ENCODE data around the gene RRAS.

Gene RRAS

GRCh38 chr19:49593233-49594113, 46.5 kb downstream of the RRAS start:
- peak; percentile 32 for DNase-seq

GRCh38 chr19:49592486-49593232, 47.3 kb downstream of the RRAS start:
- DNase-seq: no peak

GRCh38 chr19:49591731-49592485, 48.0 kb downstream of the RRAS start:
- DNase-seq: peak; percentile 1

GRCh38 chr19:49590971-49591730, 48.8 kb downstream of the RRAS start, which contains the start of gene PRR12:
Gene PRR12 (plus strand): TSS chr19:49591182. CDS start chr19:49591655, 473 bp downstream.
- peak; percentile 54 for DNase-seq

- peak; percentile 85 for DNase-seq
Observed at GRCh38 chr19:49590071-49590970, 49.6 kb downstream of the RRAS start.

GRCh38 chr19:49589502-49589905, 50.4 kb downstream of the RRAS start:
- no peak for DNase-seq

- DNase-seq: no peak
Observed at GRCh38 chr19:49588365-49589122, 51.4 kb downstream of the RRAS start.

- DNase-seq: no peak
Observed at GRCh38 chr19:49587227-49587626, 52.7 kb downstream of the RRAS start.

Data from NCI-H1092 (cell line).